Measurements from ENCODE around the gene LMF2.
A peak's percentile ranks its signal among the peaks of the same experiment; 100 is the strongest.

The LMF2 gene

DNA sequence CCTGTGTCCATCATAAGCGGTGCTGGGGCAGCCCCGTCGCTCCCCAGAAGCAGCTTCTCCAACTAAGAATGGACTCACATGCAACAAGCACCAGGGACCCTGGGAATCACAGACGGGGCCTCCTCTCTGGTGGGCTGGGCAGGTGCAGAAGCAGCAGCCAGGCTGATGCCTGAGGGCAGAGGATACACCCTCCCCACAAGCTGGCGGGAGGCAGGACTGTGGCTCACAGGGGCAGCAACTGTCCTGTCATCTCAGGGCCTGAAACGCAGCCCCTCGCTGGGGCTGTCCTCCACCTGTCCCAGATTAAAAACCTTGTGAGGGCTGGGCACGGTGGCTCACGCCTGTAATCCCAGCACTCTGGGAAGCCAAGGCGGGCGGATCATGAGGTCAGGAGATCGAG, 29.6 kb downstream of the LMF2 start:
- Histone ChIP-seq H3K27me3 (ENCODE audit: insufficient read depth, poor library complexity, severe bottlenecking) (peaks cover 6% of the 10 kb centered on the region), H3K4me1 (ENCODE audit: insufficient read depth, poor library complexity, severe bottlenecking) (peaks cover 15% of the 10 kb centered on the region), H3K27ac (ENCODE audit: poor library complexity, severe bottlenecking) (no peak overlapping the region), H3K4me3 (ENCODE audit: severe bottlenecking) (no peak overlapping the region), H3K36me3 (ENCODE audit: low read depth) (no peaks in the 10 kb centered on the region), H3K9me3 (ENCODE audit: severe bottlenecking) (no peaks in the 10 kb centered on the region)
- ATAC-seq (ENCODE audit: low read depth) (no peak), DNase-seq (ENCODE audit: low spot score) (no peak)
- TF ChIP-seq, protein P1, sequence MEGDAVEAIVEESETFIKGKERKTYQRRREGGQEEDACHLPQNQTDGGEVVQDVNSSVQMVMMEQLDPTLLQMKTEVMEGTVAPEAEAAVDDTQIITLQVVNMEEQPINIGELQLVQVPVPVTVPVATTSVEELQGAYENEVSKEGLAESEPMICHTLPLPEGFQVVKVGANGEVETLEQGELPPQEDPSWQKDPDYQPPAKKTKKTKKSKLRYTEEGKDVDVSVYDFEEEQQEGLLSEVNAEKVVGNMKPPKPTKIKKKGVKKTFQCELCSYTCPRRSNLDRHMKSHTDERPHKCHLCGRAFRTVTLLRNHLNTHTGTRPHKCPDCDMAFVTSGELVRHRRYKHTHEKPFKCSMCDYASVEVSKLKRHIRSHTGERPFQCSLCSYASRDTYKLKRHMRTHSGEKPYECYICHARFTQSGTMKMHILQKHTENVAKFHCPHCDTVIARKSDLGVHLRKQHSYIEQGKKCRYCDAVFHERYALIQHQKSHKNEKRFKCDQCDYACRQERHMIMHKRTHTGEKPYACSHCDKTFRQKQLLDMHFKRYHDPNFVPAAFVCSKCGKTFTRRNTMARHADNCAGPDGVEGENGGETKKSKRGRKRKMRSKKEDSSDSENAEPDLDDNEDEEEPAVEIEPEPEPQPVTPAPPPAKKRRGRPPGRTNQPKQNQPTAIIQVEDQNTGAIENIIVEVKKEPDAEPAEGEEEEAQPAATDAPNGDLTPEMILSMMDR (IDR thresholded peaks at IDR 0.05; ENCODE audit: poor library complexity, severe bottlenecking), result no peak

DNA sequence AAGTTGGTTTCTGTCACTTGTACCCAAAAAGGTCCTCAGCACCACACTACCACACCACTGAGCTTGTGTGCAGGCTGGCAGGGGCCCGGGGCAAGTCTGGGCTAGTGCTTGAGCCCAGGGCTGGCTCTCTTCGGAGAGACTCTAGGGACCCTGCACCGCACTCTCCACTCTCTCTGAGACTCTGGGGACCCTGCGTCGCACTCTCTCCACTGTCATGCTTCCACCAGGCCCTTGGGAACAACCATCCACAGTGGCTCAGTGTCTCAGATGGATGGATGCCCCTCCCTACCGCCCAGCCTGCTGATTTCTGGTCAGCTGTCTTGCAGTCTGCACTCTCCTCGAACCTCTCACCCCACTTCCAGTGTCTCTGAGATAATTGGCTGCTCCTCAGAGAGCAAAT, 30.6 kb downstream of the LMF2 start:
- DNase-seq (ENCODE audit: low spot score) (no peak), ATAC-seq (ENCODE audit: low read depth) (0 out of 3 replicates have a peak, but pooled peaks have one; percentile 3)
- Histone ChIP-seq H3K27ac (ENCODE audit: poor library complexity, severe bottlenecking) (no peak overlapping the region), H3K27me3 (ENCODE audit: insufficient read depth, poor library complexity, severe bottlenecking) (peaks cover 6% of the 10 kb centered on the region), H3K4me3 (ENCODE audit: severe bottlenecking) (no peak overlapping the region), H3K9me3 (ENCODE audit: severe bottlenecking) (no peaks in the 10 kb centered on the region), H3K36me3 (ENCODE audit: low read depth) (no peaks in the 10 kb centered on the region), H3K4me1 (ENCODE audit: insufficient read depth, poor library complexity, severe bottlenecking) (peaks cover 15% of the 10 kb centered on the region)
- TF ChIP-seq, protein P1 (IDR thresholded peaks at IDR 0.05; ENCODE audit: poor library complexity, severe bottlenecking), result no peak

DNA sequence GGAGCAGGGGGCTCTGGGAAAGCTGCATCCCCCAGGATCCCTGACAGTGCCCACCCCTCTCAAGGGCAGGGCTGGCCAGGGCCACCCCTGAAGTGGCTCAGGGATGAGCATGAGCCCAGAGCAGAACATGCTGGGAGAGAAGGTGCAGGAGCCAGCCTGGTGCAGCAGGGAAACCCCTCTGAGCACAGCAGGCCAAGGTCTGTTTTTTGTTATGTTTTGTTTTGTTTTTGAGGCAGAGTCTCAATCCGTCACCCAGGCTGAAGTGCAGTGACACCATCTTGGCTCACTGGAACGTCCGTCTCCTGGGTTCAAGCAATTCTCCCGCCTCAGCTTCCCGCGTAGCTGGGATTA, 31.9 kb downstream of the LMF2 start:
- Histone ChIP-seq H3K9me3 (ENCODE audit: severe bottlenecking) (no peaks in the 10 kb centered on the region), H3K27ac (ENCODE audit: poor library complexity, severe bottlenecking) (no peak overlapping the region), H3K4me1 (ENCODE audit: insufficient read depth, poor library complexity, severe bottlenecking) (peaks cover 21% of the 10 kb centered on the region), H3K27me3 (ENCODE audit: insufficient read depth, poor library complexity, severe bottlenecking) (peaks cover under 1% of the 10 kb centered on the region), H3K36me3 (ENCODE audit: low read depth) (no peaks in the 10 kb centered on the region), H3K4me3 (ENCODE audit: severe bottlenecking) (no peak overlapping the region)
- no peak for ATAC-seq (ENCODE audit: low read depth)
- TF ChIP-seq, protein P1 (IDR thresholded peaks at IDR 0.05; ENCODE audit: poor library complexity, severe bottlenecking), result no peak
- DNase-seq (ENCODE audit: low spot score), result no peak

DNA sequence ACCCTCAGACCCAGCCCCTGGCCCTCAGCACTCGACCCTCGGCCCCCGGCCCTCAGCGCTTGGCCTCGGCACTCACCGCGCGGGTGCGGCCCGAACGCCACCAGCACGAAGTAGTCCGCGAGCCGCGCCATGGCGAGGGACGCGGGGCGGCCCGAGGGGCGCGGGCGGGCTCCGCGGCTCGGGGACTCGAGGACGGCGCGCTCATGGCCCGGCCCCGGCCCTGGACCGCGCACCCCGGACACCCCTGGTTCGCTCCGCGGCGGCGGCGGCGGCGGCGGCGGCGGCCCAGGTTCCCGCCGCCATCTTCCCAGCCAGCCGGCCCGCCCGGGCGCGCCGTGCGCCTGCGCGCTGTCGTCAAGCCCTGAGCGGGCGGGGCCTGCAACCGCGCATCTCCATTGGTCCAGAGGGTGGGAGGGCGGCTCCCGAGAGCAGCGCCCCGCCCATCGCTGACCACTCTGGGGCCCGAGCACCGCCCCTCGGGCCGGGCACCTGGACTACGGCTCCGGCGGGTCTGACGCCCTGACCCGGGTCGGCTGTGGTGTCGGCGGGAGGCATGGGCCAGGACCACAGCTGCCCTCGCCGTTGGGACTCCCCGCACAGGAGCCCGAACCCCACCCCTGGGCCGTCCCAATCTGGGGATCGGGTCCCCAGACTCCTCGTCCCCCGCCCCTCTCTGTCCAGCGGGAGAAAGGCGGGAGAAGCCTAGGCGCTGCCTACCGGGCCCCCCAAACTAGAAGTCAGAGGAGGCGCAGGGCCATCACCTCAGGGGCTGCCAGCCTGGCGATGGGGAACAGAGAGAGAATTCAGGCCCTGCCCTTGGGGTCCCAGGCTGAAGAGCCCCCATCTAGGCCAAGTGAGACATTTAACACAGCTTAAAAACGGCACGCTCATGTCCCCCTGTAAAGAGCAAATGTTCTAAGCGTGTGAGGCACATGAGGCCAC, 32.5 kb downstream of the LMF2 start, which contains the start of gene SBF1:
SBF1 (minus strand) TSS at position 326 of the 942 bp plus-strand sequence; CDS start at position 131, 195 bp downstream.
- TF ChIP-seq, protein P1 (IDR thresholded peaks at IDR 0.05; ENCODE audit: poor library complexity, severe bottlenecking), result no peak
- no peaks in the 10 kb centered on the region for H3K27me3 ChIP-seq (ENCODE audit: insufficient read depth, poor library complexity, severe bottlenecking)
- H3K4me1 ChIP-seq (ENCODE audit: insufficient read depth, poor library complexity, severe bottlenecking), result peaks cover 28% of the 10 kb centered on the region
- peak; percentile 81 for ATAC-seq (ENCODE audit: low read depth)
- H3K27ac ChIP-seq (ENCODE audit: poor library complexity, severe bottlenecking), result peak within 1 kb of the TSS; percentile 31
- no peaks in the 10 kb centered on the region for H3K36me3 ChIP-seq (ENCODE audit: low read depth)
- no peaks in the 10 kb centered on the region for H3K9me3 ChIP-seq (ENCODE audit: severe bottlenecking)
- peak; percentile 89 for DNase-seq (ENCODE audit: low spot score)
- H3K4me3 ChIP-seq (ENCODE audit: severe bottlenecking), result peak within 1 kb of the TSS; percentile 89
